Stimulated activated CD4-positive, alpha-beta T cell treated with anti-CD3 and anti-CD28 coated beads, Interleukin-1b, Interleukin-23, amount 100 ng/mL, for 4 hours (primary cell): ENCODE results near the gene ALDOA.

Experiments
- DNase-seq, 2 donors: peaks; one replicate each; pipeline ENCODE4 v3.0.0-alpha.2; 2020; ENCODE audit warnings: low read depth in 2 of 2

The ALDOA gene

DNA sequence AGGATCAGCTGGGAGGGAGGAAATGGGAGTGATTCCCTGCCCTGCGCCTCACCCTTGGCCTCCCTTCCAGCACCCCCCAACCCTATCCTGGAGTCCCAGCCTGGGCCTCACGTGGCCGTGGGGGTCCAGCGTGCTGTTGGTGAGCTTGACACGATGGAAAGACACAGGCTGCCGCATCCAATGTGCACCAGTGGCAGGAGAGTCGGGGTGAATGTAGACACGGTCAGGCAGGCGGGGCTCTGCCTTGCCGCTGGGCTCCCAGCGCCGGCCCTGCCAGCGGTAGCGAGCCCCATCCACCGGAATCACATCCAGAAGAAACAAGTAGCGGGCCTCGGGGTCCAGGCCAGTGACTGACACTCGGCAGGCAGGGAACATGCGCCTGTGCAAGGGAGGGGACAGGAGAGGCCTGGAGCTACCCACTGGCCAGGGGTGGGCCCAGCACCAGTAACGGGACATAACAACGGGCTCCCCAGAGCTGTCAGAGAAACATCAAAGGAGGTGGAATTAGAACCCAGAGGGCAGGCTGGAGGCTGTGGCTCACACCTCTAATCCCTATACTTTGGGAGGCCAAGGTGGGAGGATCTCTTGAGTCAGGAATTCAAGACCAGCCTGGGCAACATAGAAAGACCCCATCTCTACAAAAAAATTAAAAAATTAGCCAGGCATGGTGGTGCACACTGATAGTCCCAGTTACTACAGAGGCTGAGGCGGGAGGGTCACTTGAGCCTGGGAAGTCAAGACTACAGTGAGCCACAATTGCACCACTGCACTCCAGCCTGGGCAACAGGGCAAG lies 23.5 kb downstream of the ALDOA start:
- no peak for DNase-seq

DNA sequence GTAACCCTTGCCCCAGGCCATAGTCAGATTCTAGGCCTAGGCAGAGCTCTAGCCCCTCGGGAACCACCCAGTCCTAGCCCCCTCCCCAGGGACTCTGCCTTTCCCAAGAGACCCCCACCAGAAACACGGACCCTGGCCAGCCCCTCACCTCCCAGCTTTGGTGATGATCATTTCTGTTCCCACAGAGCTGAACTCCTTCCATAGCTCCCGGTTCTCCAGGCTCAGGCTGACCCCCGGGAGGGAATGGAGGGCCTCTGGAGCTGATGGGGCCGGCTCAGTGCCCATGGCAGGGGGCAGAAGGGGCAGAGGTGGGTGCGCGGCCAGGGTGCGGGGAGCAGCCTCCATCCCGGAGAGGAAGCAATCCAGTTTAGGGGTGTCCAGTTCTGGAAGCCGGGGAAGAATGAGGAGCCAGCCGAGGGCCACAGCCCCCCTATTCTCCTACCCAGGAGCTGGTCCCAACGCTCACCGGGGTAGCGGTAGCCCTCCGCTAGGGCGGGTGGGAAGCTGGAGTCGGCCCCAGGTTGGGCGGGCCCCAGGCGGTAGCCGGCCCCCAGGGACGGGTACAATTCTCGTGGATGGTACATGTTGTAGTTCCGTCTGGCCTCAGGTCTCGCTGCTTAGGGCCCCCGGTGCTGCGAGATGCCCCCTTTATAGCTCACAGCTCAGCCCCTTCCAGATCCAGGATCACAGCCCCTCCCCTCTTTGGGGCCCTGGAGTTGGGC lies 25.2 kb downstream of the ALDOA start:
- no peak for DNase-seq

DNA sequence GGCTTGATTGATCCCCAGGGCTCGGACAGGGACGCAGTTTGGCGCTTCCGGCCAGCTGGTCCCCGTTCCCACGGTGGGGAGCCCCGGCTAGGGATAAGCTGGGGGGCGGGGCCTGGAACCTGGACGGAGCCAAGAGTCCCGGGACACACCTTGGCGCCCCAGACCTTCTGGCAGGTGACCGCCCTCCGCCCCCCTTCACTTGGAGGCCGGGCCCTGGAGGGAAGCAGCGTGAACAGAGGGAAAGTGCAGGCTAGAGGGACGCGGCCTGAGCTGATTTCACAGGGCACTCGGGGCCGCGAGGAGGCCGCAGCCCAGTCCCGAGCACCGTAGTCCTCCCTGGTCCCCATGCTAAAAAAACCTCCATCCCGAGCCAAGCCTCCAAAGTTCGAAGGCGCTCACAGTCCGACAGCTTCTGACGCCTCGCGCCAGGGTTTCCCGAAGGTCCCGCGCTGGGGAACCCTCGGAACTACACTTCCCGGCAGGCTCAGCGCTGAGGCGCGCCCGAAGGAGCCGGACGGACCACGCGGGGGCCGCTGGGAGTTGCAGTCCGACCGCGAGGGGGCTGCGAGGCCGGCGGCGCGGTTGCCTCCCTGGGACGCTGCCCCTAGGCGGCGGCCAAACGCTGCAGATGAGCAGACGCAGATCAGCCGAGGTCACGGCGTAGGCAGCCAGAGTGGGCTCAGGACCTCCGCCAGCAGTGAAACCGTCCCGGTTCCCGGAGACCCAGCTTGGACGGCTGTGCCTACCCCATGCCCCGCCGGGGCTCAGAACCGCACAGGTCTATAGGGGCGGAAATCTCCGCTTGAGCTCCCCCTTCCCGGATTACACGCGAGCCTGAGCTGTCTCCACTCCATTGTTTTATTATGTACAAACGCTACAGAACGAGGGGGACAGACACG lies 26.2 kb downstream of the ALDOA start, which contains the start of gene TBX6:
TBX6 (minus strand) TSS at position 451 of the 899 bp plus-strand sequence. CDS start 731 bp downstream, outside the sequence.
- DNase-seq = peak; percentile 88 to 92

DNA sequence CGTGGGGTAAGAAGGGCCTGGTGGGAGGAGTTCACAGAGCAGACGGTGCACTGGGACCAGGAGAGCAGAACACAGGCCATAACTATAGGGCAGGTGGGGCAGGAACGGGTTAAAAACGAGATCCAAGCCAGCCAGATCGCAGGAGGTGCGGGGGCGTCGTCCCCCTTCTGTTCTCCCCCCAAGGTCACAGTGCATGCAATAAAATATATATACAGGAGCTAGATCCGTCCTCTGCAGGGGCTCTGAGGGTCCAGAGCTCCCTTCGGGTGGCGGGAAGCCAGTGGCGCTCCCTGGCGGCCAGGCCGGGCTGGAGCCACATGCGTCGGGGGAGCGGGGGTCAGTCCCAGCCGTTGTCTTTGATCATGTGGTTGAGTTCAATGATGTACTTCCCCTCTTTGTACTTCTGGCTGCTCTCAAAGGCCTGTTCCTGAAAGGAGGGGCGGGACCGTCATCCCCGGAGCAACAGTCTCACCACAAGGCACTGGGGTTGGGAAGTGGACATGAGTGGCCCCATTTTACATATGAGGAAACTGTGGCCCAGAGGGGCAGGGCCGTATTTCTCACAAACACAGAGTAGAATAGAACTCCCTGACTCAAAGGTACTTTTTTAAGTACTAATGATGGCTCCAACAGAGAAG lies 26.9 kb downstream of the ALDOA start:
- DNase-seq = peak; percentile 25 to 53

DNA sequence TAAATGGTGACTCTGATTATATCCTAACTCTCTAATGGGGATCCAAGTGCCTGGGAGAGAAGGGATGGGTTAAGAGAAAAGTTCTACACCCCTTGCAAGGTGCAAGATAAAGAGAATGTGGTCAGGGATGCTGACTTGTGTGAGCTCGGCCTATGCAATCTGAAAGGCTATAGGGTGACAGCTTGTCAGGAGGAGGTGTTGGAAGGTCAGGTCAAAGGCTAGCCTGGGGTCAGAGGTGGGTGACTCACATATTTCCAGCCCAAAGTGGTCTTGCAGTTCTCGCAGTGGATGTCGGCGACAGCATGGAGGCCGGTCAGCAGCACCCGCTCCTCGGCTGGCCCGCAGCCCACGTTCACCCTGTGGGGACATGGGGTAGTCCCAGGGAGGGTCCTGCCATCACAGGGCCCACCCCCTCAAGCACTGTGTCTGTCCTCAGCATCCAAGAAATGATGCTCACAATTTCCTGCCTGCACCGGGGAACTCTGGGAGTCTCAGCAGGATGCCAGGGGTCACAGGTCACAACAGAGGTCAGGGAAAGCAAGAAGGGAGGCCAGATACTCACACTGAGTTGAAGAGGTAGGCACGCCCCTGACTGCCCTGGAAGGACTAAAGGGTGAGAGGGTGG lies 29.1 kb downstream of the ALDOA start:
- DNase-seq = no peak

DNA sequence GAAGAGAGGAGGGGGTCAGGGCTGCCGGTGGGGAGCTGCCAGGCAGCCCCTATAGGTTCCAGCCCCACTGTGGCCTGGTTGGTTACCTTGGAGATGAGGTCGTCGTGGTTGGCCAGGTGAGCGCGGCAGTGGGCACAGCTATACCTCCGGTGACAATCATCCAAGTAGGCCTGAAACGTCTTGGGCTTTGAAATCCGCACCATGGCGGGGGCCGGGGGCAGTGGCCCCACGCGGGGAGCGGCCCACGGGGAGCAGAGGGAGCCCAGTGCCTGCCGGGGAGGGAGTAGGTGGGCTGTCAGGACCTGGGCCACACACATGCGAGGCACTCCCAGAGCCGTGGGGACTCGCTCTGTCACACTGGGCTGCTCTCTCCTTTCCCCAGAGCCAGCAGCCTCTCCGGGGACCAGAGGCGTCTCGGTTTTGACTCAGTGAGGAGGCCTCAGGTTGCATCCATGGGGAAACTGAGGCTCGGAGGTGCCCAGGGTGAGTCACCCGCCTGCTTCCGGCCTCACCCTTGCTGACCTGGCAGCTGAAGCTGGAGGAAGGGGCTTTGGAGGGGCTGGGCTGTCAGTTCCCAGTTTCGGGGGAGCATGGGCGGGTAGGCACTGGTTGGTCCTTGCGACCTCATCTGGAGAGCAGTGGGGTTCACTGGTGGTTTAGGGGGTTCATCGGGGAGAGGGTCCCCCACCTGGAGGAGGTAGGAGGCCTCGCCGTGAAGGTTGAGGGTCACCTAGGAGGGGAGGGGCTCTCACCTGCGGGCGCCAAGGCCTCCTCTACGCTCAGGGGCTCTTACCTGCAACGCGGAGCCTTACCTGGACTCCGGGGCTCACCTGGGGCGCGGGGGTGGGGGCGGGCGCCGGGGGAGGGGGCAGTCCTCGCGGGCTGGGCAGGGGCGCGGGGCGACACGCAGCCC lies 29.9 kb downstream of the ALDOA start:
- no peak for DNase-seq

DNA sequence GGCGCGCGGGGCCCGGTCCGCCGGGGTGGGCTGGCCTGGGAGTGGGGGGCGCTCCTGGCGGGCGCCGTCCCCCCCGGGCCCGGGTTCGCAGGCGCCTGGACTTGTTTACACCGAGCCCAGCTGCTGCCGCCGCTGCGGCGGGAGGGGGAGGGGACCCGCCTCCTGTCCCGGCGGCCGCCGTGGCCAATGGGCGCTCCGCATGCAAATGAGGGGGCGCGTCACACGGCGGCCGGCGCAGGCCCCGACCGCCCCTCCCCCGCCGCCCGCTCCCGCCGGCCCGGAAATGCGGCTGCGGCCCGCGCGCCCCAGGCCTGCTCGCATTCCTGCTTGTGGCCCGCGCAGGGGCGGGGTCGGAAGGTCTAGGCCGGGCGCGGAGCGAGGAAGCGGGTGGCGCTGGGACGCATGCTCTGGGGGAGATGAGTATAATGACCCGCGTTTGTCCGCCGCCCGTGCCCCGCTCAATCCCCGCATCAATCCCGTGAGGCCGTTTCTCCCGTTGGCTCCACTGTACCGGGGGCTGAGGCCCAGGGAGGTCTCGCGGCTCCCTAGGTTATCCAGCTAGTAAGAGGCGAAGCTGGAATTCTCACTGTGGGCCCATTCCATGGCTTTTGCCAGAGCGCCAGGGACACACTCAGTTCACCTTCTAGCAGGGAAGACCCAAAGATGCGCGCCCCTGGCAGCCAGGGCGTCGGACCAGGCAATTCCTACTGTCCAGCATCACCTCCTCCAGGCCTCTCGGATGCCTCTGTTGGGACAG lies 30.7 kb downstream of the ALDOA start, which contains the start of gene YPEL3:
YPEL3 (minus strand) TSS at position 109 of the 757 bp plus-strand sequence. CDS start 731 bp downstream, outside the sequence.
- DNase-seq = peak; percentile 75 to 87

DNA sequence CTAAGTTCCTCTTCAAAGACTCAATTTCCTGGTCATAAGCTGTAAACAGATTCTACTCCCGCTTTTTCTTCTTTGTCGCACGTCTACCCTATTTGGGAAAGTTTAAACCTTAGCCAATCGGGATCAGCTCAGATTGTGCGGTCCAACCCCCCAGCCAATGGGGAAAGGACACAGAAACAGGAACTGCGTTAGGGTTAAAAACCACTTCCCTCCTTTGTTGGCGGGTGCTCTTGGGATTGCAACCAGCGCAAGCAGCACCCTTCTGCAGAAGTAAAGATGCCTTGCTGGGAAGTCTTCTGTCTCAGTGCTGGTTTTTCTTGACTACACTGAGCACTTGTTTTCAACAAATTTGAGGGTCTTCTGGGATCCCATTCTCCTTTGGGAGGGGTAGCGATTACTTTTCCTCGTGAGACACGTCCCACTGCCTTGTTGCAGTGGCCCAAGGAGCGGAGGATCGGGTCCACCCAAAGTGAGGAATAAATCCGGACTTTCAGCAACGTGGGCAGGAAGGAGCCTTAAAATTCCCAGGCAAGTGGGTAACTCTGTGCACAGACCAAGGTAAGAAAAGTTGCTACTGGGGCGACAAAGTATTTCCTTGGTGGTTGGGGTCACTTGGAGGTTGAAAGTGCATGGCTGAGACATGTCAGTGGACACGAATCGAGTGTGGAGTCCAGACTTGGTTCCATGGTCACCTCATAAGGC lies 31.5 kb downstream of the ALDOA start:
- no peak for DNase-seq

DNA sequence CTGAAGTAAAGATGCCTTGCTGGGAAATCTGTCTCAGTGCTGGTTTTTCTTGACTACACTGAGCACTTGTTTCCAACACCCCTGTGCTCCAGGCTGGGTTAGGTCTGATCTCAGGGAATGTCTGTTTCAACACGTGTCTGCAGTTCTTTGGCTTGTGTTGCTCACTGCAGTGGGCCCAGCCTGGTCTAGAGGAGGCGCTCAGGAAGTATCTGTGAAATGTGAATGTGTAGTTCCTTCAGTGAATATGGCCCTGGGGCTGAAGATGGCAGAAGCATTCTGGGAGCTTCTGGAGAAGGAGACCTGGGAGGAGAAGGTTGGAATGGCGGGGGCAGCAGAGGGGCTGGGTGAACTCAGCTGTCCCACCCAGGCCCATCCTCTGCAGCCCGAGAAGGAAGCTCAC lies 38.5 kb downstream of the ALDOA start:
- DNase-seq = no peak

DNA sequence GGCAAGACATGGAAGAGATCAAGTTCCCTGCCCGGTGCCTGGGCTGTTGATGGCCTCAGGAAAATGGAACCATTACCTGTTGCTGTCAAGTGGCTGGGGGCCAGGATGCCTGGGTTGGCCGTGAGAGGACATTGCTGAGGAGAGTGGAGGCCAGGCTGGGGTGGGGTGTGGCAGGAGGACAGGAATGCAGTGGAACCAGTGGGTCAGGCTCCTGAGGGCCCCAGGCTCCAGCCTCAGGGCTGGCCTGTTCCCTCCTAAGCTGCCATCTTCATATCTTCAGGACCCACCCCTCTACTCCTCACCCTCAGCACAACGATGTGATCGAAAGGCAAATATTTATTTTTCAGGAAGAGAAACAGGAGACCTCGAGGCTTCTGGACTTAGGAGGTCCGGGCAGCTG lies 38.9 kb downstream of the ALDOA start:
- DNase-seq = no peak

DNA sequence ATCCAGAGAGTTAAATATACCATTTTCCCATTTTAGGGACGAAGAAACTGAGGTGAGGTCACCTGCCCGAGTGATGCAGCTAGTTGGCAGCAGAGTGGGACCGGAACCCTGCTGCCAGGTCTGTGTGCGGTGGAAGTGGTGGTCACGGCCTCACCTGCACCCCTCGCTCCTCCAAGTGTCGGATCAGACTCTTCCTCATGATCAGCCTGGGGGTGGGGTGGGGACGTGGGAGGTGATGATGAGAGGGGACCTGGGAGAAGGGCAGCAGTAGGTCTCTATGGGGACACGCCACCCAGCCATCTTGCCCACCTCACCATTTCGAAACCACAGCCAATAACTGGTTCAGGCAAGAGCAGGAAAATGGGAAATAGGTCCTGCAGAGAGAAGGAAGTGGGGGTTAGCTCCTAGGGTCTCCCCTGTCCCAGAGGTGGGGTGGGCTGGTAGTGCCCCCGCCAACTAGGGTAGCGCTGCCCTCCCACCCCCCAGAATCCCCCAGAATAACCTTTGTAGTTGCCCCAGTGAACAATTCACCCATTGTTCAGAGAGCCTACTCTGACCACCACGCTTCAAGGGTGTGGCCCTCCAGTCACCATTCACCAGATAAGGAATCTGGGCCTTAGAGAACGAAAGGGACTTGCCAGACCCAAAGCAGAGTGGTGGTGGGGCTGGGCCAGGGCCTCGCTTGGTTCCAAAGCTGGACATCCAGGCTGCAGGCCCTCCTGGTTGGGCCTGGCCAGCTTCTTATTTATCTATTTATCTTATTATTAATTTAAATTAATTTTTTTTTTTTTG lies 42.7 kb downstream of the ALDOA start:
- no peak for DNase-seq

DNA sequence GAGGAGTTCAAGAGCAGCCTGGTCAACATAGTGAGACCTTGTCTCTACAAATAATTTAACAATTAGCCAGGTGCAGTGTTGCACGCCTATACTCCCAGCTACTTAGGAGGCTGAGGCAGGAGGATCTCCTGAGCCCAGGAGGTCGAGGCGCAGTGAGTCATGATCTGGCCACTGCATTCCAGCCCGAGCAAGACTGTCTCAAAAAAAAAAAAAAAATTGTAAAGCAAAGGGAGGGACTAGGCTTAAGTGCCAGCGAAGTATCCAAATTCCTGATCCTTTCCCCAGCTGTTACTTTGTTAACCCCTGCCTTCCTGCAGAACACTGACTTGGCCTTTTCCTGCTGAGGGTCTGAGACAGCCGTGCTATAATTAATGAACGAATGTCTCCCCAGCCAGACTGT lies 45.1 kb downstream of the ALDOA start:
- no peak for DNase-seq

DNA sequence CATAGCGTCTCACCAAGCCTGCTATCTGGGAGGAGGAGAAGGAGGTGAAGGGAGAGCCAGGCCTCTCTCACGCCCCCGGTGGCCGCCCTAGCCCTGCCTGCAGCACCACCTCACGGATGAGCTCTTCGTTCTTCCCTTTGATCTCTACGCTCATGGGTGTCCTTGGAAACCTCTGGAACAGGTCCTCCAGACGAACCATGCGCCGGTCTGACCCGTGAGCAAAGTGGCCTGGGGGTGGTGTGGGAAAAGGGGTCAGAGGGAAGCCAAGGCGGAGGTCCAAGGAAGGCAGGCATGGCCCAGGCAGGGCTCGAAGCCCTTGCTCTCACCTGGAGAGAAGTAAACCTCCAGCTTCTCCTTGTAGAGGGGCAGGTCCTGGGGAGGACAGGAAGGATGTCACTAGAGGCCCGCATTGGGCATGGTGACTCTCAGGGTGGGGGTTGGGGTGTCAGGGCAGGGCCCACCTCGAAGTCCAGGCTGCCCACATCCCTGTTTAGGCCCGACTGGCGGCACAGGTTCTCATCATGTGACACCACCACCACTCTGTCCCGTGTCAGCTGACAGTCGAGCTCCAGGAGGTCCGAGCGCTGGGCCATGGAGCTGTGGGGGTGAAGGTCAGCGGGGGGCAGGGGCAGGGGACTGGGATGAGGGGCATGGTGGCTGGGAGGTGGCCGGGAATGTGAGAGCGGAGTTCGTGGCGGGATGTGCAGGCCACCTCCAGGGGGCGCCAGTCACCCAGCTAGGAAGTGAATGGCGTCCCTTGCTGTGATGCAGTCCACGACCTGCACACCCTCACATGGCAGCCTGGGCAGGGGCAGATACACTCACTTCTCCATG lies 46.9 kb downstream of the ALDOA start:
- peak; percentile 47 to 60 for DNase-seq

DNA sequence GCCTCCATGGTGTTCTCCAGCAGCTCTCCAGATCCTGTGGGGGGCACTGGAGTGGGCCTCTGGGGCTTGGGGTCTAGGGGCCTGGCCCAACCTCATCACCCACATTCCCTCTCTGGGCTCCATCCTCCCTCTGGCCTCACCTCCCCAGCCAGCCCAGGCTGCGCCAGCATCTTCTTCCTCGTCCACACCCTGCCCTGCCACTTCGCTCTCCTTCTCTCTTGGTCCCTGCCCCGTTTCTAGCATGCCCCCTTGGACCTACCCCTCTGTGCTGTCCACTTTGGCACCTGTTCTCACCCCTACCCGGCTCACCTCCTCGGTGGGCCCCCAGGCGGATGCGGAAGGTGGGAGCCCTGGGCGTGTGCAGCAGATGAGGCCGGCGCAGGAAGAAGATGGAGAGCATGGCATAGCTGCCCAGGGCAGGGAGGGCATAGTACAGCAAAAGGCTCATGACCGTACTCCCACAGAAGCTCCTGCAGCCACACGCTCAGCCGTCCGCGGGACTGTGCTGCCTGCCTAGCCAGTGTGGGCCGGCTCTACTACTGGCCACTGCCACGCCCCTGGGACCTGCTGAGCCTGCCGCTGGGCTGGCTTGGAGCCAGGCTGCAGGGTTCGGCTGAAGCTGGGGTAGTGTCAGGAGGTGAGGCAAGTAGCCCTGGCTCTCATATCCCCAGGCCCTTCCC lies 47.6 kb downstream of the ALDOA start, which contains the start of gene GDPD3:
GDPD3 (minus strand) TSS at position 507 of the 680 bp plus-strand sequence; CDS start at position 448, 59 bp downstream.
- DNase-seq = no peak

DNA sequence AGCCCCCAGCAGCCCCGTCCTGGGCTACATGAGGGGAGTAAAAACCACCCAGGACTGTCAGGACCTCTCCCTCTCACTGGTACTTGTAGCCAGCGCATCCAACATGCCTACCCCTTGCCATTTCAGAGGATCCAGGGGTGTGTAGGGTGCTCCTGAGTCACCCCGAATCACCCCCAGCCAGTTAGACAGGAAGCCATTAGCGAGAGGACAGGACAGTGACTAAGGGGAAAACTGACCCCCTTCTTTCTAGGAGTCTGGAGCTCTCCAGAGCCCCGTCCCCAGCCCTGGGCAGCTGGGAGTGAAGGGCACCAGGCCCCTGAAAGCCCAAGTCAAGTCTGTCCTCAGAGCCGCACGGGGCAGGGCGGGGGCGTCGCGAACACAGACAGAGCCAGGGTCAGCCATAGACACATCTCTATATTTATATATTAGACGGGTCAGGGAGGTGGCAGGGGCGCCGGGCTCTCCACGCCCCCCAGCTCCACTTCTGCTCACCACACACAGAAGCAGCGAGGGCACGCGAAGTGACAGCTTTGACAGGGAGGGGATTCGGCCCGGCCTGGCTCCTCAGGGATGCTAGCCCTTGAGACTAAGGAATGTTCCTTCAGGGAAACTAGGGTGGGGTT lies 48.3 kb downstream of the ALDOA start:
- DNase-seq = no peak

DNA sequence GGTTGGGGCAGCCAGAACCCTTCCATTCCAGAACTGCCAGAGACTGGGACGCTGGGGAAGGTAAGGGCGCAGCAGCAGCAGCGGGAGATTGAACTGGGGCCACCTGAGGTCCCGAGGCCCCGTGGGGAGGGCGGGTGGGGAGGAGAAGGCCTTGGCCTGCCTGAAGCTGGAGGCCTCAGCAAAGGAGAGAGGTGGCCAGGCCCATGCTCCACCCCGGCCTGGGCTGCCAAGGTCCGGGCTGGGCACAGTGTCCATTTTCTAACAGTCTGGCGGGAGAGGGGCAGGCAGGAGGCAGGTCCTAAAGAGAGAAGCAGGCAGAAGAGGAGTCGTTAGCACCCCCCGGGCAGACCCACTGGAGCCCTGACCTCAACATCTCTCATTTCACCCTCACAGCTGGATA lies 48.9 kb downstream of the ALDOA start:
- no peak for DNase-seq
